SKM-1 treated with dmso at 0.1 percent for 144 hours (cell line): ENCODE measurements around the gene CXADR.
"Not testable (repeated sequence)": the region's sequence is repeated elsewhere in the genome, so short reads cannot be mapped to it uniquely, and the experiment has no call there.

ENCODE experiments used
- DNase-seq: peaks from one replicate; lab custom pipeline; 2025; ENCODE audit not compliant: unreplicated experiment; lab: John Stamatoyannopoulos, UW

CXADR gene

GRCh38 chr21:17501107-17502006 lies 11.5 kb upstream of the CXADR start:
- DNase-seq, result no peak

- DNase-seq, result not testable (repeated sequence)
Measured at GRCh38 chr21:17502985-17503384, 9.9 kb upstream of the CXADR start.

- no peak for DNase-seq
Measured at GRCh38 chr21:17506951-17507350, 5.9 kb upstream of the CXADR start.

- DNase-seq, result no peak
Measured at GRCh38 chr21:17507591-17507990, 5.3 kb upstream of the CXADR start.

GRCh38 chr21:17513214-17514123 lies 626 bp downstream of the CXADR start:
- DNase-seq, result no peak

GRCh38 chr21:17514124-17514845 lies 1.4 kb downstream of the CXADR start:
- no peak for DNase-seq

- DNase-seq, result not testable (repeated sequence)
Measured at GRCh38 chr21:17517008-17517407, 4.2 kb downstream of the CXADR start.

GRCh38 chr21:17519208-17519738 lies 6.4 kb downstream of the CXADR start:
- DNase-seq, result no peak

- DNase-seq, result no peak
Measured at GRCh38 chr21:17519965-17520609, 7.2 kb downstream of the CXADR start.

- no peak for DNase-seq
Measured at GRCh38 chr21:17523007-17523451, 10.2 kb downstream of the CXADR start.

GRCh38 chr21:17523979-17524494 lies 11.2 kb downstream of the CXADR start:
- DNase-seq, result not testable (repeated sequence)

- DNase-seq, result no peak
Measured at GRCh38 chr21:17524635-17525034, 11.8 kb downstream of the CXADR start.

GRCh38 chr21:17526776-17527175 lies 13.9 kb downstream of the CXADR start:
- DNase-seq, result no peak

- no peak for DNase-seq
Measured at GRCh38 chr21:17527240-17527639, 14.4 kb downstream of the CXADR start.

GRCh38 chr21:17527711-17528110 lies 14.9 kb downstream of the CXADR start:
- no peak for DNase-seq

GRCh38 chr21:17529648-17530047 lies 16.8 kb downstream of the CXADR start:
- DNase-seq, result no peak

GRCh38 chr21:17532292-17532691 lies 19.4 kb downstream of the CXADR start:
- no peak for DNase-seq

- peak; percentile 15 for DNase-seq
Measured at GRCh38 chr21:17536381-17536780, 23.5 kb downstream of the CXADR start.

- no peak for DNase-seq
Measured at GRCh38 chr21:17537299-17537698, 24.5 kb downstream of the CXADR start.

GRCh38 chr21:17538576-17538975 lies 25.7 kb downstream of the CXADR start:
- DNase-seq, result no peak
